ENCODE results near the gene SYNGR3.

The SYNGR3 gene

DNA sequence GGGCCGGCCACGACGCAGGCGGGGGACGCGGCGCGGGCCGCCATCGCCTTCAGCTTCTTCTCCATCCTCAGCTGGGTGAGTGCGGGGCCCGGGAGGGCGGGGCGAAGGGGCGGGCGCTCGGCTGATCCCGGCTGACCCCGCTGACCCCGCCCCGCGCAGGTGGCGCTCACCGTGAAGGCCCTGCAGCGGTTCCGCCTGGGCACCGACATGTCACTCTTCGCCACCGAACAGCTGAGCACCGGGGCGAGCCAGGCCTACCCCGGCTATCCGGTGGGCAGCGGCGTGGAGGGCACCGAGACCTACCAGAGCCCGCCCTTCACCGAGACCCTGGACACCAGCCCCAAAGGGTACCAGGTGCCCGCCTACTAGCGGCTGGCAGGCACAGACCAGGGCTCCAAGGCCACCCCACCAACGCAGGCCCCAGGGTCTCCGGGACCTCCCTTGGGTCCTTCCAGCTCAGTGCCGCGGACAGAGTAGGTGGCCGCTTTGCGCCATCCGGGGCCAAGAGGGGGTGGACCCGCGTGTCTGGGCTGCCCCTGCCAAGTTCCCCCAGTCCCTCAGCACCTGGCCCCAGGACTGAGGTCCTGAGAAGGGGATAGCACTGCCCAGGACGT is 3.0 kb downstream of the SYNGR3 start:
- DNase-seq, result no peak

DNA sequence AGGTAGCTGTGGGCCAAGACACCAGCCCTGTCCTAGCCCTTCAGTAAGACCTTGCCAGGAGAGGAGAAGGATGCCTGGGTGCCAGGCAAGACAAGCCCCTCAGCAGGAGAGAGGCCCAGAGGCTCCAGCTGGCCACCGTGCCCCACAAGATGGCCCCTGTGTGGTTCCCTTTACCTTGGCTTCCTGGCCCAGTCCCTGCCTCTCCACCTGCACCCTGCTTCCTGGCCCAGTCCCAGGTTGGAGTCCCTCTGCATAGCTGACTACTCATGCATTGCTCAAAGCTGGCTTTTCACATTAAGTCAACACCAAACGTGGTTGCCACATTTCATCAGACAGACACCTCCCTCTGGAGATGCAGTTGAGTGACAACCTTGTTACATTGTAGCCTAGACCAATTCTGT is 4.0 kb downstream of the SYNGR3 start:
- no peak for DNase-seq

DNA sequence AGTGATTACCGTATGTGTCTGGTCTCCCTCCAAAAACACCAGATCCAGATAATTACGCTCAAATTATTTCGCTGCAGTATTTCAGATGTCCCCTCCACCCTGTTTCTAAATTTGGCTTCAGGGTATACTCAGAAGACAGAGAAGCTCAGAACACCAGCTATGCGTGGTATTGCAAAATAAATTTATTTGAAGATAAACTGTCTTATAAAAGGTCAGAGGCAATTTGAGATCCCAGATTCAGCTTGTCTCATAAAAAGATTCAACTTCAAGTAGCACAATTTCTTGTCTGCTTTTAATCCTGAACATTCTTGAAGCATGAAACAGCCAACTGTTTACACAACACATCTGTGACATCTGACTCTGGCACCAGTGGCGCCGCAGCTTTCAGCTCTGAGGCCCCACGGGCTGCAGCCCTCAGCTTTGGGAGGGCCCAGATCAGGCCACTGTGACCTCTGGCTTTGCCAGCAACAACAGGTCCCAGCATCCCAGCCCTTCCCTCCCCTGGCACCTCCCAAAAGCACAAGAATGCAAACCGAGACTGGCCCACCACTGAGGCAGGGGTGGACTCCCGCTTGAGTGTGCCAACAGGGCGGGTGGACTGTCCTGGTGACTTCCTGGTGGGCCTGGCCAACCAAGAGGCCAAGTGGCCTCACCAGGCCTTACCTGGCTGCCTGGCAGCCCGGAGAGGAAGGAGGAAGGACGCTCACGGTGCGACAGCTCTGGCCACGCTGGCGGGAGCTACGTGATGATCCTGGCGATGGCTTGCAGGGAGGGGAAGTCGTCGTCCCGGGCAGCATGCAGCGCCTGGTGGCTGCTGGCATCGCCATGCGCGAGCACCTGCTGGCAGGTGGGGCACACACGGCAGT is 8.0 kb downstream of the SYNGR3 start:
- DNase-seq, result no peak

DNA sequence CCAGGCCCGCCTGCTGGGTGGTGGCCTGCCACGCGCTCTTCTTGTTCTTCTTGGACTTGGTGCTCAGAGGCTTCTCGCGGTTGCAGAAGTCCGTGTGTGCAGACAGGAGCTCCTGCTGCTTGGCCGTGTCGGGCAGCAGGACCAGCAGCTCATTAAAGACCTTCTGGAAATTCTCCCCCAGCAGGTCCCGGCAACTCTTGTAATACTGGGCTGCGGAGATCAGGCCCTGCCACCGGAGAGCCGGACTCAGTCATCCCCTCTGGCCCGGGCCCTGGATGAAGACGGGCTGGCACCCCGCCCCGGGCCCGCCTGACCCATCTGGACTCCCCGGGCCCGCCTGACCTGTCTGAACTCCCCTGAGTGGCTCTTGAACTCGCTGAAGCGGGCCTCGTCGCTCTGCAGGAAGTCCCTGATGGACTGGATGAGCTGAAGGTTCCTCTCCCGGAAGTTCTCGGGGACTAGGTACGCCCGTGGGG is 8.6 kb downstream of the SYNGR3 start:
- DNase-seq, result no peak

GRCh38 chr16:1998852-1999801 is 9.4 kb downstream of the SYNGR3 start:
- DNase-seq, result no peak

DNA sequence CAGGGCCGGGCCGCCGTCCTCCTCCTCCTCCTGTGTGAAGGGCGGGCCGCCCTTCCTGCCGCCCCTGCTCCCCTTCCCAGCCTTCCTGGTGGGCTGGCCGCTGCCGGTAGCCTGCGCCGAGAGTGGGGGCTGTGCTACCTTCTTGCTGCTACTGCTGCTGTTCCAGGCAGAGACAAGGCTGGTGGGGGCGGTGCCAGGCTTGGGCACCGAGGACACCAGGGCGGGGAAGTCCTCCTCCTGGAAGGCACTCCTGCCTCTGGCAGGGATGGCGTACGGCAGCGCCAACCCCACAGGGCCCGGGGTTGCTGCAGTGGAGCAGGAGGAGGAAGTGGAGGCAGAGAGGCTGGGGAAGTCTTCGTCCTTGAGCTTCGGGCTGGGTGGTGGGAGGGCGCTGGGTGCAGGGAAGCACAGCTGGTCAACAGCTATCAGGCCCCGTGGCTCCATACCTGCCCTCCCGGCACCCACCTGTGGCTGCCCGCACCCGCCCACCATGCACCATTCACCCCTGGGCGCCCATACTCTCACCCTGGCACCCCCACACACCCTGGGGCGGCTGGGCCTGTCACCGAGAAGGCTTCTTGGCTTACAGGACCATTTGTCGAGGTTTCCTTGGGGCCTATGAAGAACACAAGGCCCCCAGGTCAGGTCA is 10.2 kb downstream of the SYNGR3 start:
- DNase-seq, result no peak

- DNase-seq, result no peak
These were observed 11.3 kb downstream of the SYNGR3 start for GRCh38 chr16:2001035-2001434.

- no peak for DNase-seq
These were observed 11.9 kb downstream of the SYNGR3 start for GRCh38 chr16:2001456-2002355.

- DNase-seq, result no peak
These were observed 12.8 kb downstream of the SYNGR3 start for GRCh38 chr16:2002406-2003230.

- DNase-seq, result no peak
These were observed 13.6 kb downstream of the SYNGR3 start for GRCh38 chr16:2003231-2003826.

- DNase-seq, result peak; percentile 85
These were observed 14.3 kb downstream of the SYNGR3 start for GRCh38 chr16:2003827-2004641.

DNA sequence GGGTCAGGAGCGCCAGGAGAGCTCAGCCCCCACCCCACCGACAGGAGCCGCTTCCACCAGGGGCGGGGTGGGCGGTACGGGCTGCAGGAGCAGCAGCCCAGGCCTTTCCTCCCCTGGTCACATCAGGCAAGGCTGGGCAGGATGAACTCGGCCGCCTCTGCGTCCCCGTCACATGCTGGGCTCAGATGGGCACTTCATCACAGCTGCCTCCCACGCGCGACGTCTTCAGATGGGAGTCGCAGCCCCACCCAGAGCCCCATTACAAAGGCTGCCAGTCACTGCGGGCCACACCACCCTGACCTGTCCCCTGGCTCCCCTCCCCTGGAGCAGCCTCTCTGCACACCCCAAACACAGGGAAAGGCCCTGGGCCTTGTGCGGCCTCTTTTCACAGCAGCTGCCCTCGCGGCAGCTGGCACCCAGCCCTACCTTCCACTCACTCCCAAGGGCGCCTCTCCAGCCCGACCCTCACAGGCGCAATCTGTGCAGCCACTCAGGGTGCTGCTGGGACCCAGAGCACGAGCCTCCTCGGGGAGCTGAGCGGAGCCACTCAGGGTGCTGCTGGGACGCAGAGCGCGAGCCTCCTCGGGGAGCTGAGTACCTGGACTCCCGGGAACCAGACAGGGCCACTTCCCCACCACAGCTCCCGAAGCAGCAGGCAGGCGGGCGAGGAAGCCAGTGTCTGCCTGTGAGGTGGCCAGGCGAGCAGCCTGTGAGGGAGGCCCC is 15.2 kb downstream of the SYNGR3 start:
- no peak for DNase-seq

DNA sequence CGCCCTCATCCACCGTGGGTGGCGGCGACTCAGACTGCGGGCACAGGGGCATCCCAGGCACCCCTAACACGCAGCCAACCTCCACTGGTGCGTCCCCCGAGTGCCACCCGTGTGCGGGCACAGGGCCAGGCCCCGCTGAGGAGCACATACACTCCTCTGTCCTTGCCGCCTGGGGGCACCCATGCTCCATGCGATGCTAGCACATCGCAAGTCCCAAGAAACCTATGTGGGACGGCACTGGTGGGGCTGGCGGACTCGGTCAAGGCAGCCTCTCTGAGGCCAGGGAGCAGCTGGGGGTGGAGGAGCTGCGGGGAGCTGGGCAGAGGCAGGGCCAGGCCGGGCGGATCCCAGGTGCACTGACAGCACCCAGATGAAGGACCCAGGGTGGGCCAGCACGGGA is 15.9 kb downstream of the SYNGR3 start:
- DNase-seq, result no peak

- no peak for DNase-seq
These were observed 16.5 kb downstream of the SYNGR3 start for GRCh38 chr16:2006317-2006716.

GRCh38 chr16:2007081-2007836 is 17.5 kb downstream of the SYNGR3 start:
- no peak for DNase-seq

DNA sequence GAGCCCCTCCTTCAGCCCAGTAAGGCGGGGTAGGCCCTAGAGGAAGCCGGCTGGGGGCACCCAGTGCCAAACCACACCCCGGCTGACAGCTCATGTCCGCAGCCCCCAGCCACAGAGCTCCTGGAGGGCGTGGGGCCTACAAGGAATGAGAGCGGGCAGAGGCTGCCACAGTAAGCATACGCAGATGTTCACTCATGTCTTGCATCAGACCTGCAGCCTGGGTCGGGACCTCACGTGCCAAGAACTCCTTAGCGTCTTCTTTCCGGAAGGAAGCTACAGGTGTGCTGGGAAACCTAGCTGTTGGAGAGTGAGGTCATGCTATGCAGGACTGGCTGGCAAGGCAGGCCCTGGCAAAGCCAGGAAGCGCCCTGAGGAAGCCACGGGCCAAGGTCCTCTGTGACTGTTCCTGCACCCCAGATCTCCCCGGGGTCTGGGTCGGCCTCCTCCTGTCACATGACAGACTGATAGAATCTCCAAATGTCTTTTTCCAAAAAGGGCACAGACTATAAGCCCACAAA is 18.3 kb downstream of the SYNGR3 start:
- DNase-seq, result no peak

GRCh38 chr16:2008631-2009163 is 18.9 kb downstream of the SYNGR3 start:
- no peak for DNase-seq
